Pancreas (tissue), 10 donors: ENCODE results near the gene SLC13A2. TPM values are rescaled to one million over a fixed set of nuclear protein-coding genes. Genes with fewer than 3 reads are reported as not detected.
A peak's percentile ranks its signal among the peaks of the same experiment; 100 is the strongest.

Experiments used
- ATAC-seq, 4 donors: fragments of 200-7000 bp; cut with Tn5 transposase; one replicate each; pipeline versions ENCODE4 v1.8.0 to v1.9.1; 2020; ENCODE audit warnings: mild to moderate bottlenecking in 4 of 4, moderate library complexity in 4 of 4
- DNase-seq, 6 donors: peaks; one replicate each; pipeline ENCODE4 v3.0.0-alpha.2; 2020
- FAIRE-seq: peaks from 2 replicates; lab custom pipeline; 2012; peaks lifted over from hg19 to GRCh38; lab: Jason Lieb, UNC
- H3K27ac ChIP-seq, 4 donors: fragments of 200-600 bp; sonication (generic); 1 replicate in 3 of 4; 2 replicates in 1 of 4; pipeline versions ENCODE4 v1.5.0 to v1.8.0; 2020
- H3K27me3 ChIP-seq, 4 donors: fragments of 200-600 bp; one replicate each; pipeline ENCODE4 v1.8.0; 2021
- H3K36me3 ChIP-seq, 3 donors: fragments of 200-600 bp; sonication (generic) in 1 of 3; one replicate each; pipeline versions ENCODE4 v1.5.0 to v1.8.0; 2020 to 2021
- H3K4me1 ChIP-seq, 3 donors: fragments of 200-600 bp; one replicate each; pipeline ENCODE4 v1.8.0; 2021
- H3K4me3 ChIP-seq, 4 donors: fragments of 200-600 bp; sonication (generic) in 2 of 4; one replicate each; pipeline versions ENCODE4 v1.5.0 to v1.8.0; 2020 to 2021
- H3K9me3 ChIP-seq, 4 donors: fragments of 200-600 bp; one replicate each; pipeline ENCODE4 v1.8.0; 2021
- CTCF ChIP-seq, 4 donors: fragments of 200-600 bp; sonication (generic) in 3 of 4; IDR thresholded peaks; one replicate each; pipeline versions ENCODE4 v1.5.0 to v1.8.0; 2021; ENCODE audit warnings: antibody characterized with exemption in 4 of 4
- WGBS, 2 donors: extraction: QIAGEN DNeasy Blood & Tissue Kit; methylation state at CpG; one replicate each; pipeline ENCODE4 v1.1.7; 2013; 5-methylcytosine and 5-hydroxymethylcytosine counted together
- intact Hi-C, 3 donors: fragments of 100-400 bp; cut with DNase I; formaldehyde crosslinking; loops; one replicate each; pipeline versions ENCODE4 v1.11.1 to v1.14.2; 2022
- polyA plus RNA-seq, 2 donors: library from polyadenylated mRNA; stranded (reverse); fragments of 200-250 nt; gene quantifications; one replicate each; pipeline ENCODE4 v1.2.3, GENCODE V29; 2013
- total RNA-seq, 6 donors: library from RNA; stranded (reverse); fragmentation: NEBNext Ultra II Directional in 4 of 6; extraction: Animal tissue kit (Norgen Biotek cat#: 25700) in 4 of 6; gene quantifications; one replicate each; pipeline versions ENCODE4 v1.2.1 to v1.2.4, GENCODE V29; 2021 to 2023
- donor health status: healthy with polysubstance abuse.
- donor health status: DM: no; HTN: no; CAD: no; lungs with moderate emphysema.
- donor health status: DM: no; HTN: no; CAD: no.
- donor health status: control.
- donor health status: control.
- donor health status: Bipolar disorder and iron deficiency.
- donor health status: DM: yes; HTN: yes; CAD: no.
- donor health status: DM: no; HTN: no; CAD: no.
- donor health status: DM: no; HTN: no; CAD: no.
- donor health status: DM: yes; HTN: yes; CAD: no.

SLC13A2 gene
- total and polyA plus RNA-seq, 8 donors: 0.04 to 0.42 (median 0.08) TPM; not detected in 4

GRCh38 chr17:28509789-28510188, 36.3 kb downstream of the SLC13A2 start:
- peak in 2 of 4 donors; percentile 44 to 72 for ATAC-seq
- no peak for DNase-seq
- no peak for FAIRE-seq
- no peaks in the 10 kb centered on the region for H3K9me3 ChIP-seq
- H3K27me3 ChIP-seq: no peaks in the 10 kb centered on the region
- H3K4me3 ChIP-seq: no peak overlapping the region
- intact Hi-C loops: no loop called here
- TF ChIP-seq CTCF (IDR thresholded peaks at IDR 0.05): no peak
- no peak overlapping the region for H3K27ac ChIP-seq
- H3K36me3 ChIP-seq: no peaks in the 10 kb centered on the region
- WGBS, 2 donors: 67 to 78% methylated on average over 7 of the region's 7 CpGs
- no peaks in the 10 kb centered on the region for H3K4me1 ChIP-seq

GRCh38 chr17:28511858-28512461, 38.5 kb downstream of the SLC13A2 start:
- H3K27ac ChIP-seq: no peak overlapping the region
- no peak for ATAC-seq
- no peaks in the 10 kb centered on the region for H3K9me3 ChIP-seq
- H3K36me3 ChIP-seq: no peaks in the 10 kb centered on the region
- H3K4me1 ChIP-seq: no peaks in the 10 kb centered on the region
- no peak overlapping the region for H3K4me3 ChIP-seq
- DNase-seq: no peak
- WGBS, 2 donors: 80 to 85% methylated on average over 3 of the region's 3 CpGs
- no peaks in the 10 kb centered on the region for H3K27me3 ChIP-seq
- intact Hi-C loops: no loop called here
- TF ChIP-seq CTCF (IDR thresholded peaks at IDR 0.05): no peak
- FAIRE-seq: no peak

GRCh38 chr17:28513476-28513875, 40.0 kb downstream of the SLC13A2 start:
- 67 to 75% methylated on average over 7 of the region's 7 CpGs for WGBS, 2 donors

GRCh38 chr17:28514561-28515002, 41.1 kb downstream of the SLC13A2 start:
- Histone ChIP-seq H3K36me3 (no peaks in the 10 kb centered on the region), H3K9me3 (no peaks in the 10 kb centered on the region), H3K4me1 (no peaks in the 10 kb centered on the region), H3K27ac (no peak overlapping the region), H3K27me3 (no peaks in the 10 kb centered on the region), H3K4me3 (no peak overlapping the region)
- intact Hi-C loops: no loop called here
- no peak for TF ChIP-seq CTCF (IDR thresholded peaks at IDR 0.05)
- WGBS, 2 donors: 61 to 63% methylated on average over 16 of the region's 16 CpGs
- ATAC-seq (no peak), DNase-seq (no peak), FAIRE-seq (no peak)

More at GRCh38 chr17:28513476-28513875, 40.0 kb downstream of the SLC13A2 start:
- DNase-seq (no peak), FAIRE-seq (no peak), ATAC-seq (no peak)
- H3K4me1 ChIP-seq: no peaks in the 10 kb centered on the region
- H3K4me3 ChIP-seq: no peak overlapping the region
- H3K27me3 ChIP-seq: no peaks in the 10 kb centered on the region
- no peak overlapping the region for H3K27ac ChIP-seq
- no peak for TF ChIP-seq CTCF (IDR thresholded peaks at IDR 0.05)
- intact Hi-C loops: no loop called here
- no peaks in the 10 kb centered on the region for H3K9me3 ChIP-seq
- no peaks in the 10 kb centered on the region for H3K36me3 ChIP-seq

GRCh38 chr17:28515518-28515917, 42.1 kb downstream of the SLC13A2 start:
- no peaks in the 10 kb centered on the region for H3K36me3 ChIP-seq
- TF ChIP-seq CTCF (IDR thresholded peaks at IDR 0.05): no peak
- H3K4me3 ChIP-seq: no peak overlapping the region
- DNase-seq (no peak), ATAC-seq (no peak), FAIRE-seq (no peak)
- no peaks in the 10 kb centered on the region for H3K27me3 ChIP-seq
- H3K4me1 ChIP-seq: no peaks in the 10 kb centered on the region
- H3K27ac ChIP-seq: no peak overlapping the region
- WGBS, 2 donors: 95 to 100% methylated on average over 1 of the region's 1 CpG
- no peaks in the 10 kb centered on the region for H3K9me3 ChIP-seq
- intact Hi-C loops: no loop called here
